Erythroblast (primary cell): ENCODE results near the gene EGR1.

Source experiments
- DNase-seq, 2 experiments: peaks; one replicate each; lab custom pipeline; 2025; lab: John Stamatoyannopoulos, UW
- GATA1 ChIP-seq: IDR thresholded peaks from 2 replicates; pipeline ENCODE4 v1.6.1; 2011; ENCODE audit warnings: low read depth, mild to moderate bottlenecking, control low read depth, low read length, moderate library complexity
- POLR2A ChIP-seq: IDR thresholded peaks from 2 replicates; pipeline ENCODE4 v1.6.1; 2011; ENCODE audit warnings: mild to moderate bottlenecking, low read length

EGR1 gene

GRCh38 chr5:138465261-138466124, at the start of gene EGR1:
EGR1 (plus strand) TSS chr5:138465479; CDS start chr5:138465762, 283 bp downstream.
- peak; percentile 77 for TF ChIP-seq POLR2A
- no peak for TF ChIP-seq GATA1
- DNase-seq: peak; percentile 95 to 97

GRCh38 chr5:138418444-138418843, 46.8 kb upstream of the EGR1 start:
- TF ChIP-seq POLR2A: no peak
- no peak for TF ChIP-seq GATA1
- no peak for DNase-seq

- no peak for DNase-seq
- TF ChIP-seq POLR2A (no peak), GATA1 (no peak)
Observed at GRCh38 chr5:138425079-138425478, 40.2 kb upstream of the EGR1 start.

GRCh38 chr5:138435943-138436342, 29.3 kb upstream of the EGR1 start:
- no peak for DNase-seq
- no peak for TF ChIP-seq POLR2A
- no peak for TF ChIP-seq GATA1

- TF ChIP-seq GATA1: no peak
- TF ChIP-seq POLR2A: no peak
- no peak for DNase-seq
Observed at GRCh38 chr5:138438003-138438723, 27.1 kb upstream of the EGR1 start.

GRCh38 chr5:138438724-138439476, 26.4 kb upstream of the EGR1 start, which contains the start of gene REEP2:
REEP2 (plus strand) TSS chr5:138439057; CDS start chr5:138439209, 152 bp downstream.
- TF ChIP-seq POLR2A (no peak), GATA1 (no peak)
- peak; percentile 74 to 79 for DNase-seq

GRCh38 chr5:138439477-138440158, 25.7 kb upstream of the EGR1 start:
- DNase-seq: no peak
- TF ChIP-seq POLR2A (no peak), GATA1 (no peak)

- TF ChIP-seq POLR2A (no peak), GATA1 (no peak)
- no peak for DNase-seq
Observed at GRCh38 chr5:138440159-138441073, 24.9 kb upstream of the EGR1 start.

GRCh38 chr5:138441221-138441620, 24.1 kb upstream of the EGR1 start:
- TF ChIP-seq POLR2A (no peak), GATA1 (no peak)
- DNase-seq: no peak

GRCh38 chr5:138444078-138444773, 21.1 kb upstream of the EGR1 start:
- TF ChIP-seq POLR2A (no peak), GATA1 (no peak)
- no peak for DNase-seq

GRCh38 chr5:138444774-138445546, 20.3 kb upstream of the EGR1 start:
- TF ChIP-seq GATA1: no peak
- no peak for TF ChIP-seq POLR2A
- DNase-seq: no peak
